Heart left ventricle (tissue), 16 donors: ENCODE results near the gene REEP1. TPM values are rescaled to one million over a fixed set of nuclear protein-coding genes. Genes with fewer than 3 reads are reported as not detected.

Experiments
- ATAC-seq, 4 donors: fragments of 200-7000 bp; cut with Tn5 transposase; one replicate each; pipeline ENCODE4 v1.9.1; 2020 to 2022; ENCODE audit warnings: moderate library complexity in 4 of 4, mild to moderate bottlenecking in 3 of 4, moderate number of reproducible peaks in 1 of 4
- DNase-seq, 5 donors: peaks; one replicate each; pipeline ENCODE4 v3.0.0-alpha.2; 2020
- H3K27ac ChIP-seq, 12 donors: fragments of 200-600 bp; sonication (generic) in 4 of 12; one replicate each; pipeline versions ENCODE4 v1.5.0 to v1.8.0; 2016 to 2022; ENCODE audit warnings: mild to moderate bottlenecking in 2 of 12
- H3K27me3 ChIP-seq, 9 donors: fragments of 200-600 bp; sonication (generic) in 2 of 9; one replicate each; pipeline versions ENCODE4 v1.5.1 to v1.8.0; 2016 to 2022; ENCODE audit warnings: mild to moderate bottlenecking in 3 of 9
- H3K36me3 ChIP-seq, 9 donors: fragments of 200-600 bp; sonication (generic) in 2 of 9; one replicate each; pipeline versions ENCODE4 v1.5.0 to v1.8.0; 2018 to 2022; ENCODE audit warnings: mild to moderate bottlenecking in 2 of 9
- H3K4me1 ChIP-seq, 12 donors: fragments of 200-600 bp; sonication (generic) in 4 of 12; one replicate each; pipeline versions ENCODE4 v1.5.0 to v1.8.0; 2016 to 2022; ENCODE audit warnings: mild to moderate bottlenecking in 3 of 12
- H3K4me3 ChIP-seq, 12 donors: fragments of 200-600 bp; sonication (generic) in 4 of 12; one replicate each; pipeline versions ENCODE4 v1.5.0 to v1.8.0; 2017 to 2022; ENCODE audit warnings: mild to moderate bottlenecking in 9 of 12, moderate library complexity in 4 of 12
- H3K9me3 ChIP-seq, 12 donors: fragments of 200-600 bp; sonication (generic) in 4 of 12; one replicate each; pipeline versions ENCODE4 v1.5.0 to v1.8.0; 2016 to 2022; ENCODE audit warnings: mild to moderate bottlenecking in 1 of 12
- POLR2A ChIP-seq, 2 donors: fragments of 450-650 bp; IDR thresholded peaks; one replicate each; pipeline ENCODE4 v1.6.1; 2017; ENCODE audit warnings: antibody characterized with exemption in 2 of 2, mild to moderate bottlenecking in 2 of 2, moderate library complexity in 2 of 2
- WGBS, 4 donors: extraction: QIAGEN DNeasy Blood & Tissue Kit in 2 of 4; methylation state at CpG; one replicate each; pipeline versions ENCODE4 v1.1.5 to v1.1.7; 2013 to 2018; 5-methylcytosine and 5-hydroxymethylcytosine counted together
- intact Hi-C, 10 donors: fragments of 100-400 bp; cut with DNase I; formaldehyde crosslinking; loops; one replicate each; pipeline versions ENCODE4 v1.11.1 to v1.14.2; 2022
- polyA plus RNA-seq, 2 donors: library from polyadenylated mRNA; stranded (reverse); fragments of 200-250 nt; gene quantifications; one replicate each; pipeline ENCODE4 v1.2.3, GENCODE V29; 2013
- total RNA-seq, 9 donors: library from RNA; depleted of rRNA in 2 of 9; stranded (reverse); fragments of >200 nt in 2 of 9; fragmentation: NEBNext Ultra II Directional in 3 of 9; extraction: Animal tissue kit (Norgen Biotek cat#: 25700) in 3 of 9; gene quantifications; one replicate each; pipeline versions ENCODE4 v1.1.0 to v1.2.4, GENCODE V29; 2016 to 2023
- TF ChIP-seq, protein P1 (sequence below), 12 donors: fragments of 200-600 bp; sonication (generic) in 4 of 12; IDR thresholded peaks; one replicate each; pipeline versions ENCODE4 v1.5.0 to v1.8.0; 2018 to 2022; ENCODE audit warnings: antibody characterized with exemption in 12 of 12, mild to moderate bottlenecking in 5 of 12
- donor health status: ischemic (EF 13 %, LVEDD 7.1; RV severe dilation, severe dysfunction).
- donor health status: healthy with polysubstance abuse.
- donor health status: DM: no; HTN: yes; CAD: no.
- donor health status: DM: no; HTN: no; CAD: no.
- donor health status: ischemic (EF 25% LVEDD 6.9; RV normal size, moderate dysfunction).
- donor health status: ischemic (EF 25% LVEDD 5.7; RV mildly dilated, moderate dysfunction).
- donor health status: healthy.
- donor health status: DM: yes; HTN: yes; CAD: no.
- donor health status: ischemic (EF 35%, LVEDD 5.7; RV mildly dilated, moderate dysfunction).
- donor health status: nonischemic (EF 11% LVEDD 7.7; RV severe dilation, severe dysfunction).
- donor health status: DM: yes; HTN: yes; CAD: no.
- donor health status: PGD.
- donor health status: ischemic (EF 29% LVEDD 5.4; RV normal size, mild dysfunction).
- donor health status: nonischemic (EF 23%, LVEDD 6.1; RV moderate dilation, normal function).

The REEP1 gene
- total and polyA plus RNA-seq, 11 donors, result 13.6 to 43.4 (median 27.6) TPM

DNA sequence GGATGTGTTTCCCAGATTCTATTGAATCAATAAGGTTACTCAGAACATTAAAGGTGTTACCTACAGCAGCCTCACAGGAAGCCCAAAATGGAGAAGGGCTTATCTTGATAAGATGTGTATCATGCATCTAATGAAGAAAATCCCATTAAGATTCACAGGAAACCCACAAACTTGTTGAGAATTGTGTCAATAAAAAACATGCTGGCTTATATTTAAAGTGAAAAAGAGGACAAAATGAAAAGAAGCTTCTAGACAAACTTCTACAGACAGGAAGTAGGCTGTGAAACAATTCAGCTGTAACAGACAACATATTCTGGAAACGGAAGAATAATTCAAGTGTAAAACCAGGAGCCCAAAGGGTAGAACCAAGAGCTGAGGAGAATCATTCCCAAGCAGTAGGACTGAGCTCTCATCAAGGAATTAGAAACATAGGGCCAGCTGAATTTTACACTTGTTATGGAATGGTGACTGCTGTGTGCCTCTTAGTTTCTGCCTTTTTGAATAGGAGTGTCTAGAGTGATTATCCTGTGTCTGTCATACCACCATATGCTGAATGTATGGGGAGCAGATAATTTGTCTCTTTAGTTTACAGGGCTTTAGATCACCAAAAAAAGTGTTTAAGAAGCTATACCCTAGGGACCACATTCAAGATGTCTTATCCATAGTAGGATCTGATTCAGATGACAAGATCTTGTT, 151.8 kb downstream of the REEP1 start:
- Histone ChIP-seq H3K27me3 (no peaks in the 10 kb centered on the region), H3K9me3 (no peaks in the 10 kb centered on the region), H3K36me3 (peaks cover 0 to 28% (median 13%) of the 10 kb centered on the region in 9 donors), H3K4me1 (peaks cover 0 to 88% (median 59%) of the 10 kb centered on the region in 12 donors), H3K4me3 (peak overlapping the region in 1 of 12 donors; percentile 3), H3K27ac (peak overlapping the region in 11 of 12 donors; percentile 9 to 78 (median 56))
- no peak for TF ChIP-seq POLR2A (IDR thresholded peaks at IDR 0.05)
- TF ChIP-seq, protein P1, sequence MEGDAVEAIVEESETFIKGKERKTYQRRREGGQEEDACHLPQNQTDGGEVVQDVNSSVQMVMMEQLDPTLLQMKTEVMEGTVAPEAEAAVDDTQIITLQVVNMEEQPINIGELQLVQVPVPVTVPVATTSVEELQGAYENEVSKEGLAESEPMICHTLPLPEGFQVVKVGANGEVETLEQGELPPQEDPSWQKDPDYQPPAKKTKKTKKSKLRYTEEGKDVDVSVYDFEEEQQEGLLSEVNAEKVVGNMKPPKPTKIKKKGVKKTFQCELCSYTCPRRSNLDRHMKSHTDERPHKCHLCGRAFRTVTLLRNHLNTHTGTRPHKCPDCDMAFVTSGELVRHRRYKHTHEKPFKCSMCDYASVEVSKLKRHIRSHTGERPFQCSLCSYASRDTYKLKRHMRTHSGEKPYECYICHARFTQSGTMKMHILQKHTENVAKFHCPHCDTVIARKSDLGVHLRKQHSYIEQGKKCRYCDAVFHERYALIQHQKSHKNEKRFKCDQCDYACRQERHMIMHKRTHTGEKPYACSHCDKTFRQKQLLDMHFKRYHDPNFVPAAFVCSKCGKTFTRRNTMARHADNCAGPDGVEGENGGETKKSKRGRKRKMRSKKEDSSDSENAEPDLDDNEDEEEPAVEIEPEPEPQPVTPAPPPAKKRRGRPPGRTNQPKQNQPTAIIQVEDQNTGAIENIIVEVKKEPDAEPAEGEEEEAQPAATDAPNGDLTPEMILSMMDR (IDR thresholded peaks at IDR 0.05), result no peak
- peak in 2 of 4 donors; percentile 13 to 21 for ATAC-seq
- no peak for DNase-seq
- intact Hi-C loops, result no loop called here
- 9 to 15% (median 11%) methylated on average over 1 of the region's 1 CpG for WGBS, 4 donors

DNA sequence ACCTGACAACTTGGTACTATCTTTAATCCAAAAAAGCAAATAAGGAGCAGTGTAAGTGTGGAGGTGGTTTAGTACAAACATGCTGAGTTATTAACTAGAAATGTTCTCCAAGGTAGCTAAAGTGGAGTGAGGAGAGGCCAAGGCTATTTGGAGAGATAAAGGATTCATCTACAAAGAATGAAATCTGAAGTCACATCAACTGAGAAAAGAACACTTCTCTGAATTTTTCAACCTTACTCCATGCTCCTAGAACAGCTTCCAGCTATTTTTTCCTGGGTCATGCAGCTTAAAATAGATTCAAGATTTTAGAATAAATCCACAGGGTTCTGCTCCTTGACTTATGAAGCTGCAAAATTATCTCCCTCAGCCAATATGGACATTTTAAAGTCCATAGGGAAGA, 160.8 kb downstream of the REEP1 start:
- TF ChIP-seq POLR2A (IDR thresholded peaks at IDR 0.05), result no peak
- TF ChIP-seq, protein P1 (IDR thresholded peaks at IDR 0.05), result no peak
- ATAC-seq (peak in 1 of 4 donors; percentile 9), DNase-seq (no peak)
- Histone ChIP-seq H3K36me3 (peaks cover 0 to 95% (median 86%) of the 10 kb centered on the region in 9 donors), H3K4me1 (peaks cover 0 to 30% (median 21%) of the 10 kb centered on the region in 12 donors), H3K9me3 (no peaks in the 10 kb centered on the region), H3K27me3 (no peaks in the 10 kb centered on the region), H3K4me3 (no peak overlapping the region), H3K27ac (no peak overlapping the region)
- intact Hi-C loops, result loop anchor here in 2 of 10 donors (10.0 kb wide), 1 partner anchor 52 kb away; no protein-coding TSS in a partner anchor

DNA sequence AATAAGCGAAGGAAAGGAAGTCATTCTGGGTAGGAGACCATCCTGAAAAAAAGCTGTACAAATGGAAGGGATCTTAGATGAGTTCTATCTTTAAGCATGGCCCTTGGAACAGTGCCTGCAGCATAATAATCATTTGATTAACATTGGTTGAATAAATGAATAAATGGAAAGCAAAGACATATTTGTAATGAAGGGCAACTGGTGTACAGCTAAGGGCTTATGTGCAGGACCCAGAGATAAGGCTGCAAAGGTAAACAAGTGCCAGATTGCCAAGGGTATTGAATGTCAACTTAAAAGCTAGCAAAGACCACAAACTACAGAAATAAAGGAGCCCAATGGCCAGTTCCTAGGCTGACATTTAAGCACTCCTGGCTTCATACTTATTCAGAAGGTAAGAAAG, 161.6 kb downstream of the REEP1 start:
- H3K36me3 ChIP-seq, result peaks cover 0 to 99% (median 89%) of the 10 kb centered on the region in 9 donors

DNA sequence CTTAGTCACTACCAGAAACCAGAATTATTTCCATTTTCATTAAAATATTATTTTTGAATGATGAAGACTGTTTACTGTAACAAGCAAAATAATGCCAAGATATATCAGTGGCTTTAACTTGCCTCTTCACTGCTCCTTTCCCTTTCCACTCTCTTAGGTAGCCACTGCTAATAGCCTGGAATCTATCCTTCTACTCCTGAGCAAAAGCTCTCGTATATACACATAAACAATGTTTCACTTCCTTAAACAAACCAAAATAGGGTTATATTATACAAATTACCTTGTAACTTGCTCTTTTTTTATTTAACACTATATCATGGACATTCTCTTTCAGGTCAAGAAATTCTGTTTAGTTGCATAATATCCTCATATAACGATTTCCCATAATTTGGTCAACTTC, 163.0 kb downstream of the REEP1 start:
- Histone ChIP-seq H3K9me3 (no peaks in the 10 kb centered on the region), H3K27me3 (no peaks in the 10 kb centered on the region), H3K4me1 (peaks cover 0 to 29% (median 21%) of the 10 kb centered on the region in 12 donors), H3K36me3 (peaks cover 0 to 100% (median 90%) of the 10 kb centered on the region in 9 donors), H3K4me3 (no peak overlapping the region), H3K27ac (no peak overlapping the region)
- 61 to 70% (median 66%) methylated on average over 2 of the region's 2 CpGs for WGBS, 4 donors
- TF ChIP-seq POLR2A (IDR thresholded peaks at IDR 0.05), result no peak
- TF ChIP-seq, protein P1 (IDR thresholded peaks at IDR 0.05), result no peak
- intact Hi-C loops, result loop anchor here in 2 of 10 donors (10.0 kb wide), 1 partner anchor 50 kb away; no protein-coding TSS in a partner anchor
- ATAC-seq, result no peak
- DNase-seq, result no peak

More for the DNA sequence above, 161.6 kb downstream of the REEP1 start:
- 71 to 88% (median 76%) methylated on average over 1 of the region's 1 CpG for WGBS, 4 donors
- H3K27me3 ChIP-seq, result no peaks in the 10 kb centered on the region
- H3K27ac ChIP-seq, result peak overlapping the region in 1 of 12 donors; percentile 22
- no peak for DNase-seq
- intact Hi-C loops, result loop anchor here in 2 of 10 donors (10.0 kb wide), 1 partner anchor 51 kb away; no protein-coding TSS in a partner anchor
- ATAC-seq, result no peak
- peaks cover 0 to 29% (median 21%) of the 10 kb centered on the region in 12 donors for H3K4me1 ChIP-seq
- no peaks in the 10 kb centered on the region for H3K9me3 ChIP-seq
- H3K4me3 ChIP-seq, result no peak overlapping the region
- TF ChIP-seq, protein P1 (IDR thresholded peaks at IDR 0.05), result no peak
- TF ChIP-seq POLR2A (IDR thresholded peaks at IDR 0.05), result no peak
